OCI-LY1 (cell line): Measurements from ENCODE around the gene IGFALS.

Source experiments
- H2AFZ ChIP-seq: fragments of 200-600 bp; sonication (generic), shearing (Covaris generic); 2 replicates; pipeline ENCODE4 v1.6.0; 2014; ENCODE audit warnings: antibody characterized with exemption, mild to moderate bottlenecking, low read length
- H3F3A ChIP-seq: fragments of 200-600 bp; sonication (generic), shearing (Covaris generic); 2 replicates; pipeline ENCODE4 v1.6.0; 2014; ENCODE audit warnings: mild to moderate bottlenecking, antibody characterized with exemption, low read length, moderate library complexity; ENCODE audit not compliant: insufficient read depth
- H3K27ac ChIP-seq: fragments of 200-600 bp; sonication (generic); 2 replicates; pipeline ENCODE4 v1.5.1; 2014; ENCODE audit warnings: low read length, mixed run types, mild to moderate bottlenecking, low read depth; ENCODE audit not compliant: poor library complexity, severe bottlenecking
- H3K27me3 ChIP-seq: fragments of 200-600 bp; sonication (generic); 2 replicates; pipeline ENCODE4 v1.6.0; 2014; ENCODE audit warnings: antibody characterized with exemption, mild to moderate bottlenecking, low read length, moderate library complexity; ENCODE audit not compliant: insufficient read depth
- H3K36me3 ChIP-seq: fragments of 200-600 bp; sonication (generic); 2 replicates; pipeline ENCODE4 v1.6.1; 2014; ENCODE audit warnings: mild to moderate bottlenecking, antibody characterized with exemption, low read length, moderate library complexity, mixed read lengths; ENCODE audit not compliant: insufficient read depth
- H3K4me1 ChIP-seq: fragments of 200-600 bp; sonication (generic); 2 replicates; pipeline ENCODE4 v1.5.1; 2014; ENCODE audit warnings: mild to moderate bottlenecking, low read length, moderate library complexity; ENCODE audit not compliant: insufficient read depth, severe bottlenecking
- H3K4me2 ChIP-seq: fragments of 200-600 bp; sonication (generic), shearing (Covaris generic); 2 replicates; pipeline ENCODE4 v1.6.1; 2014; ENCODE audit warnings: low read length
- H3K4me3 ChIP-seq: fragments of 200-600 bp; sonication (generic); 2 replicates; pipeline ENCODE4 v1.5.1; 2014; ENCODE audit warnings: low read length, low read depth, mild to moderate bottlenecking, mixed read lengths; ENCODE audit not compliant: poor library complexity, severe bottlenecking
- H3K79me2 ChIP-seq: fragments of 200-600 bp; shearing (Covaris generic); 2 replicates; pipeline ENCODE4 v1.6.1; 2016; ENCODE audit warnings: mixed run types, low read length, mixed read lengths; ENCODE audit not compliant: insufficient read depth
- H3K9ac ChIP-seq: fragments of 200-600 bp; sonication (generic), shearing (Covaris generic); 2 replicates; pipeline ENCODE4 v1.6.1; 2014; ENCODE audit warnings: mild to moderate bottlenecking, low read length, mixed read lengths
- H3K9me2 ChIP-seq: fragments of 200-600 bp; sonication (generic), shearing (Covaris generic); 2 replicates; pipeline ENCODE4 v1.6.1; 2014; ENCODE audit warnings: low read depth, mild to moderate bottlenecking, low read length, mixed read lengths
- H3K9me3 ChIP-seq: fragments of 200-600 bp; shearing (Covaris generic); 2 replicates; pipeline ENCODE4 v1.6.1; 2014; ENCODE audit warnings: low read length, mixed read lengths
- H4K20me1 ChIP-seq: fragments of 200-600 bp; sonication (generic), shearing (Covaris generic); 2 replicates; pipeline ENCODE4 v1.6.0; 2016; ENCODE audit warnings: mild to moderate bottlenecking, low read length; ENCODE audit not compliant: insufficient read depth
- EZH2 ChIP-seq: fragments of 200-600 bp; sonication (generic), shearing (Covaris generic); IDR thresholded peaks from 2 replicates; pipeline ENCODE4 v1.8.0; 2017; ENCODE audit warnings: borderline replicate concordance, mixed run types, mild to moderate bottlenecking, antibody characterized with exemption, low read length, moderate library complexity, mixed read lengths
- TF ChIP-seq, protein P1 (sequence below): fragments of 200-600 bp; sonication (generic), shearing (Covaris generic); IDR thresholded peaks from 2 replicates; pipeline ENCODE4 v1.5.1; 2017; ENCODE audit warnings: mild to moderate bottlenecking, antibody characterized with exemption, low read length, moderate library complexity, mixed read lengths

IGFALS gene

GRCh38 chr16:1810106-1810505 lies 16.6 kb upstream of the IGFALS start:
- no peaks in the 10 kb centered on the region for H3K4me1 ChIP-seq
- H3K27ac ChIP-seq: no peak overlapping the region
- no peaks in the 10 kb centered on the region for H3K27me3 ChIP-seq
- H3K79me2 ChIP-seq: no peaks in the 10 kb centered on the region
- no peaks in the 10 kb centered on the region for H3K9me2 ChIP-seq
- H3F3A ChIP-seq: no peaks in the 10 kb centered on the region
- H3K4me2 ChIP-seq: no peak overlapping the region
- H2AFZ ChIP-seq: no peak overlapping the region
- H4K20me1 ChIP-seq: no peaks in the 10 kb centered on the region
- H3K9ac ChIP-seq: no peak overlapping the region
- H3K9me3 ChIP-seq: no peaks in the 10 kb centered on the region
- TF ChIP-seq EZH2: no peak
- TF ChIP-seq, protein P1, sequence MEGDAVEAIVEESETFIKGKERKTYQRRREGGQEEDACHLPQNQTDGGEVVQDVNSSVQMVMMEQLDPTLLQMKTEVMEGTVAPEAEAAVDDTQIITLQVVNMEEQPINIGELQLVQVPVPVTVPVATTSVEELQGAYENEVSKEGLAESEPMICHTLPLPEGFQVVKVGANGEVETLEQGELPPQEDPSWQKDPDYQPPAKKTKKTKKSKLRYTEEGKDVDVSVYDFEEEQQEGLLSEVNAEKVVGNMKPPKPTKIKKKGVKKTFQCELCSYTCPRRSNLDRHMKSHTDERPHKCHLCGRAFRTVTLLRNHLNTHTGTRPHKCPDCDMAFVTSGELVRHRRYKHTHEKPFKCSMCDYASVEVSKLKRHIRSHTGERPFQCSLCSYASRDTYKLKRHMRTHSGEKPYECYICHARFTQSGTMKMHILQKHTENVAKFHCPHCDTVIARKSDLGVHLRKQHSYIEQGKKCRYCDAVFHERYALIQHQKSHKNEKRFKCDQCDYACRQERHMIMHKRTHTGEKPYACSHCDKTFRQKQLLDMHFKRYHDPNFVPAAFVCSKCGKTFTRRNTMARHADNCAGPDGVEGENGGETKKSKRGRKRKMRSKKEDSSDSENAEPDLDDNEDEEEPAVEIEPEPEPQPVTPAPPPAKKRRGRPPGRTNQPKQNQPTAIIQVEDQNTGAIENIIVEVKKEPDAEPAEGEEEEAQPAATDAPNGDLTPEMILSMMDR: no peak
- H3K36me3 ChIP-seq: peaks cover 6% of the 10 kb centered on the region; the same call in 1 of the 2 replicates
- H3K4me3 ChIP-seq: no peak overlapping the region

GRCh38 chr16:1809281-1809801 lies 15.8 kb upstream of the IGFALS start:
- H4K20me1 ChIP-seq: no peaks in the 10 kb centered on the region
- H3K9me2 ChIP-seq: no peaks in the 10 kb centered on the region
- no peaks in the 10 kb centered on the region for H3K27me3 ChIP-seq
- no peak overlapping the region for H2AFZ ChIP-seq
- no peaks in the 10 kb centered on the region for H3F3A ChIP-seq
- H3K4me2 ChIP-seq: no peak overlapping the region
- no peak overlapping the region for H3K4me3 ChIP-seq
- TF ChIP-seq, protein P1: no peak
- TF ChIP-seq EZH2: no peak
- no peak overlapping the region for H3K9ac ChIP-seq
- no peaks in the 10 kb centered on the region for H3K4me1 ChIP-seq
- H3K27ac ChIP-seq: no peak overlapping the region
- H3K79me2 ChIP-seq: no peaks in the 10 kb centered on the region
- no peaks in the 10 kb centered on the region for H3K9me3 ChIP-seq
- peaks cover 8% of the 10 kb centered on the region; the same call in 1 of the 2 replicates for H3K36me3 ChIP-seq

DNA sequence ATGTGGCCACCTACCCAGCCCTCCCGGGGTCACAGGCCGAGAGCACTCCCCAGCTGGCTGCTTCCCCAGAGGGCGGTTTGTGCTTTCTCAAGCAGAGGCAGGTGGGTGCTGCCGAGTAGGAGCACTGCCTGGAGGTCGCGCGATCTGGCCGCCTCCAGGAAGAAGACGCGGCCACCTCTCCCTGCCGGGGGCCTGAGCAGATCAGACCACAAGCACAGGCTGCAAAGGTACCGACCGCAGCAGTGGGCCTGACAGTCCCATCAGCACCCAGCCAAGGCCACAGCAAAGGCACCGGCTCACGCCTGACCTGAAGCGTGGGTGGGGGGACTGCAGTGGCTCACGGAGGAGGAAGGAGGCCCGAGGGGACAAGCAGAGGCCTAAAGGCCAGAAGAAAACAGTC lies 15.2 kb upstream of the IGFALS start:
- no peak overlapping the region for H3K4me2 ChIP-seq
- H3K36me3 ChIP-seq: peaks cover 8% of the 10 kb centered on the region; the same call in 1 of the 2 replicates
- H3K4me3 ChIP-seq: no peak overlapping the region
- no peak overlapping the region for H2AFZ ChIP-seq
- no peaks in the 10 kb centered on the region for H3K4me1 ChIP-seq
- TF ChIP-seq, protein P1: no peak
- TF ChIP-seq EZH2: no peak
- H3K9ac ChIP-seq: no peak overlapping the region
- H4K20me1 ChIP-seq: no peaks in the 10 kb centered on the region
- no peaks in the 10 kb centered on the region for H3K9me2 ChIP-seq
- H3K27ac ChIP-seq: no peak overlapping the region
- H3K79me2 ChIP-seq: no peaks in the 10 kb centered on the region
- H3F3A ChIP-seq: no peaks in the 10 kb centered on the region
- no peaks in the 10 kb centered on the region for H3K27me3 ChIP-seq
- H3K9me3 ChIP-seq: no peaks in the 10 kb centered on the region
